Glomerular visceral epithelial cell (primary cell): ENCODE results near the gene GATD1.

ENCODE experiments used
- DNase-seq: peaks from one replicate; pipeline ENCODE4 v3.0.0-alpha.2; 2016; ENCODE audit errors: extremely low spot score

GATD1 gene

GRCh38 chr11:778976-779954 lies 2.0 kb upstream of the GATD1 start:
- no peak for DNase-seq

- peak; percentile 45 for DNase-seq
Observed at GRCh38 chr11:776561-777287, 563 bp downstream of the GATD1 start.

- DNase-seq = no peak
Observed at GRCh38 chr11:776263-776560, 1.1 kb downstream of the GATD1 start.

GRCh38 chr11:774873-775592 lies 2.3 kb downstream of the GATD1 start:
- DNase-seq = peak; percentile 37

GRCh38 chr11:773830-774229 lies 3.5 kb downstream of the GATD1 start:
- no peak for DNase-seq

- DNase-seq = no peak
Observed at GRCh38 chr11:773425-773824, 3.9 kb downstream of the GATD1 start.

GRCh38 chr11:772429-773390 lies 4.6 kb downstream of the GATD1 start:
- DNase-seq = no peak

- no peak for DNase-seq
Observed at GRCh38 chr11:771617-772204, 5.6 kb downstream of the GATD1 start.

- DNase-seq = no peak
Observed at GRCh38 chr11:770642-771616, 6.4 kb downstream of the GATD1 start.

GRCh38 chr11:769887-770641 lies 7.2 kb downstream of the GATD1 start:
- DNase-seq = no peak

- no peak for DNase-seq
Observed at GRCh38 chr11:767238-767637, 10.0 kb downstream of the GATD1 start.

- DNase-seq = no peak
Observed at GRCh38 chr11:766936-767210, 10.4 kb downstream of the GATD1 start.

GRCh38 chr11:766106-766935 lies 11.0 kb downstream of the GATD1 start:
- no peak for DNase-seq

- no peak for DNase-seq
Observed at GRCh38 chr11:765802-766091, 11.5 kb downstream of the GATD1 start.

- DNase-seq = peak; percentile 61
Observed at GRCh38 chr11:765025-765801, 12.1 kb downstream of the GATD1 start.

- DNase-seq = no peak
Observed at GRCh38 chr11:764322-765024, 12.8 kb downstream of the GATD1 start.
